K562 (cell line): Measurements from ENCODE around the gene CACYBP. TPM values are rescaled to one million over a fixed set of nuclear protein-coding genes. Genes with fewer than 3 reads are reported as not detected.

Experiments
- CHCHD3 ChIP-seq: fragments of 250-450 bp; sonication (Bioruptor Pico); IDR thresholded peaks from 2 replicates; pipeline ENCODE4 v2.1.2; 2022; ENCODE audit warnings: mild to moderate bottlenecking
- CHD1 ChIP-seq: fragments of 200-600 bp; sonication (generic); IDR thresholded peaks from one replicate; pipeline ENCODE4 v1.6.1; 2012; ENCODE audit warnings: mild to moderate bottlenecking, moderate library complexity, low read length, inconsistent platforms
- CUX1 ChIP-seq: fragments of 200-800 bp; sonication (Bioruptor generic); IDR thresholded peaks from 2 replicates; pipeline ENCODE4 v1.6.1; 2016; ENCODE audit warnings: missing genetic modification characterization, missing compliant biosample characterization
- DPF2 ChIP-seq: fragments of 450-650 bp; IDR thresholded peaks from 2 replicates; pipeline ENCODE4 v1.6.1; 2016
- ILK ChIP-seq: fragments of 450-650 bp; IDR thresholded peaks from 2 replicates; pipeline ENCODE4 v1.6.1; 2016; ENCODE audit warnings: missing genetic modification characterization, low read depth, mild to moderate bottlenecking, missing compliant biosample characterization, moderate library complexity, borderline replicate concordance
- MXD1 ChIP-seq: fragments of 250-450 bp; sonication (Bioruptor Pico); IDR thresholded peaks from 2 replicates; pipeline ENCODE4 v1.8.0; 2021; ENCODE audit warnings: borderline replicate concordance, mild to moderate bottlenecking, moderate library complexity; ENCODE audit not compliant: poor library complexity, severe bottlenecking
- PTRF ChIP-seq: fragments of 450-650 bp; IDR thresholded peaks from 2 replicates; pipeline ENCODE4 v1.6.1; 2016; ENCODE audit warnings: mild to moderate bottlenecking, missing genetic modification characterization, missing compliant biosample characterization
- SIN3B ChIP-seq: fragments of 450-650 bp; IDR thresholded peaks from 2 replicates; pipeline ENCODE4 v1.6.1; 2017; ENCODE audit warnings: low read depth, mild to moderate bottlenecking, moderate library complexity
- SIX5 ChIP-seq, 2 experiments: IDR thresholded peaks; 2 replicates each; pipeline ENCODE4 v1.6.1; 2011; ENCODE audit warnings: low read length in 2 of 2, borderline replicate concordance in 1 of 2, low read depth in 1 of 2, mild to moderate bottlenecking in 1 of 2, moderate library complexity in 1 of 2; ENCODE audit not compliant: insufficient read depth in 1 of 2
- TARDBP ChIP-seq: fragments of 450-650 bp; IDR thresholded peaks from 2 replicates; pipeline ENCODE4 v1.6.1; 2016
- ZNF766 ChIP-seq: fragments of 200-800 bp; sonication (Bioruptor generic); conservative IDR thresholded peaks from 2 replicates; pipeline ENCODE4 v1.6.1; 2016; ENCODE audit warnings: missing genetic modification characterization, missing compliant biosample characterization
- polyA plus RNA-seq, 8 experiments: library from polyadenylated mRNA; depleted of rRNA in 4 of 8; stranded (reverse) in 5 of 8; unstranded in 3 of 8; fragments of >200 nt; fragmentation: Nextera tagmentation in 2 of 8; fragmentation: Illumina TruSeq in 1 of 8; extraction: Ambion mirVana in 2 of 8; extraction: Trizol in 1 of 8; gene quantifications; 2 replicates each; pipeline versions ENCODE4 v1.2.1 to v1.2.3, GENCODE V29; 2011 to 2014; ENCODE audit warnings: inconsistent platforms in 1 of 8, missing spikeins in 1 of 8
- total RNA-seq, 7 experiments: library from RNA; depleted of rRNA in 6 of 7; stranded (reverse); fragments of >200 nt in 6 of 7; fragmentation: Illumina TruSeq in 2 of 7; extraction: Trizol in 2 of 7; gene quantifications; 2 replicates each; pipeline versions ENCODE4 v1.2.1 to v1.2.3, GENCODE V29; 2011 to 2021; ENCODE audit warnings: low replicate concordance in 1 of 7
- TF ChIP-seq, protein P1 (sequence below): sonication (generic); formaldehyde crosslinking; IDR thresholded peaks from 2 replicates; pipeline ENCODE4 v1.8.0; 2023; ENCODE audit warnings: mild to moderate bottlenecking, missing genetic modification reagents
- TF ChIP-seq, protein P2 (sequence below): IDR thresholded peaks from 2 replicates; pipeline ENCODE4 v1.6.1; 2011; ENCODE audit warnings: borderline replicate concordance, low read depth, mild to moderate bottlenecking, moderate library complexity, low read length; ENCODE audit not compliant: insufficient read depth, poor library complexity, severe bottlenecking

Gene CACYBP
- total and polyA plus RNA-seq, 9 of the 15 experiments (the other 6 are each of a cell fraction or from before 2014, with no cell fraction given), result 147 to 1,576 (median 488) TPM

DNA sequence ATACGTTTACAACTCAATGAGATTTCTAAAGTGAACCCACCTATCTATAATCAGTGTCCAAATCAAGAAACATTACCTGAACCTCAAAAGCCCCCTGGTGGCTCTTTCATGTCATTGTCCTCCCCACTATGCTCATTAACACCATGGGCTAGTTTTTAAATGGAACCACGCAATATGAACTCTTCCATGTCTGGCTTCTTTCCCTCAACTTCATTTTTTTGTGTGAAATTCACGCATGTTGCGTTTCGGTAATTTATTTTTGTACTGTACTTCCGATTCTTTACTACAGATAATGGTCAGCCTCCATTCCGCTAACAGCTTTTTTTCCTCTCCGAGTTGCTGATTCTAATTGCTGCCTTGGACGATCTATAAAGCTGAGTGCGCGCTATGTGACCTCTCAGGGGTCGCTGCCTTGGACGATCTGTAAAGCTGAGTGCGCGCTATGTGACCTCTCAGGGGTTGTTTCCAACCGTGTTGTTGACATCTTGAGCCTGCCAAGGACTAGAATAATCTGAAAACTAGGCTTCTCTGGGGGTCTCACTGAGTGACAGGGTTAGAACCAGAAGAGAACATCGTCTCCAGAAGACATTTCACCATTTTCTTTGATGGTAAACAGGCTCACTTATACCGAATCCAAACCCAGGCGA is 1.1 kb upstream of the CACYBP start (continued):
- TF ChIP-seq, protein P1, sequence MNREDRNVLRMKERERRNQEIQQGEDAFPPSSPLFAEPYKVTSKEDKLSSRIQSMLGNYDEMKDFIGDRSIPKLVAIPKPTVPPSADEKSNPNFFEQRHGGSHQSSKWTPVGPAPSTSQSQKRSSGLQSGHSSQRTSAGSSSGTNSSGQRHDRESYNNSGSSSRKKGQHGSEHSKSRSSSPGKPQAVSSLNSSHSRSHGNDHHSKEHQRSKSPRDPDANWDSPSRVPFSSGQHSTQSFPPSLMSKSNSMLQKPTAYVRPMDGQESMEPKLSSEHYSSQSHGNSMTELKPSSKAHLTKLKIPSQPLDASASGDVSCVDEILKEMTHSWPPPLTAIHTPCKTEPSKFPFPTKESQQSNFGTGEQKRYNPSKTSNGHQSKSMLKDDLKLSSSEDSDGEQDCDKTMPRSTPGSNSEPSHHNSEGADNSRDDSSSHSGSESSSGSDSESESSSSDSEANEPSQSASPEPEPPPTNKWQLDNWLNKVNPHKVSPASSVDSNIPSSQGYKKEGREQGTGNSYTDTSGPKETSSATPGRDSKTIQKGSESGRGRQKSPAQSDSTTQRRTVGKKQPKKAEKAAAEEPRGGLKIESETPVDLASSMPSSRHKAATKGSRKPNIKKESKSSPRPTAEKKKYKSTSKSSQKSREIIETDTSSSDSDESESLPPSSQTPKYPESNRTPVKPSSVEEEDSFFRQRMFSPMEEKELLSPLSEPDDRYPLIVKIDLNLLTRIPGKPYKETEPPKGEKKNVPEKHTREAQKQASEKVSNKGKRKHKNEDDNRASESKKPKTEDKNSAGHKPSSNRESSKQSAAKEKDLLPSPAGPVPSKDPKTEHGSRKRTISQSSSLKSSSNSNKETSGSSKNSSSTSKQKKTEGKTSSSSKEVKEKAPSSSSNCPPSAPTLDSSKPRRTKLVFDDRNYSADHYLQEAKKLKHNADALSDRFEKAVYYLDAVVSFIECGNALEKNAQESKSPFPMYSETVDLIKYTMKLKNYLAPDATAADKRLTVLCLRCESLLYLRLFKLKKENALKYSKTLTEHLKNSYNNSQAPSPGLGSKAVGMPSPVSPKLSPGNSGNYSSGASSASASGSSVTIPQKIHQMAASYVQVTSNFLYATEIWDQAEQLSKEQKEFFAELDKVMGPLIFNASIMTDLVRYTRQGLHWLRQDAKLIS, result 0 out of 2 replicates have a peak, but pooled peaks have one; percentile 47
- TF ChIP-seq DPF2 (0 out of 2 replicates have a peak, but pooled peaks have one; percentile 10), ILK (tag) (no peak), SIN3B (no peak), MXD1 (CRISPR knock-in tag) (no peak), CUX1 (CRISPR knock-in tag) (peak; percentile 65; the same call in 1 of the 2 replicates), CHCHD3 (CRISPR knock-in tag) (no peak), SIX5 (IDR thresholded peaks at IDR 0.05; ENCODE audit: borderline replicate concordance in 1 of 2, insufficient read depth in 1 of 2, low read depth in 1 of 2, low read length in 2 of 2) (no peak), CHD1 (peak; percentile 52), ZNF766 (peak; percentile 92), PTRF (tag) (0 out of 2 replicates have a peak, but pooled peaks have one; percentile 22), TARDBP (no peak)
- TF ChIP-seq, protein P2, sequence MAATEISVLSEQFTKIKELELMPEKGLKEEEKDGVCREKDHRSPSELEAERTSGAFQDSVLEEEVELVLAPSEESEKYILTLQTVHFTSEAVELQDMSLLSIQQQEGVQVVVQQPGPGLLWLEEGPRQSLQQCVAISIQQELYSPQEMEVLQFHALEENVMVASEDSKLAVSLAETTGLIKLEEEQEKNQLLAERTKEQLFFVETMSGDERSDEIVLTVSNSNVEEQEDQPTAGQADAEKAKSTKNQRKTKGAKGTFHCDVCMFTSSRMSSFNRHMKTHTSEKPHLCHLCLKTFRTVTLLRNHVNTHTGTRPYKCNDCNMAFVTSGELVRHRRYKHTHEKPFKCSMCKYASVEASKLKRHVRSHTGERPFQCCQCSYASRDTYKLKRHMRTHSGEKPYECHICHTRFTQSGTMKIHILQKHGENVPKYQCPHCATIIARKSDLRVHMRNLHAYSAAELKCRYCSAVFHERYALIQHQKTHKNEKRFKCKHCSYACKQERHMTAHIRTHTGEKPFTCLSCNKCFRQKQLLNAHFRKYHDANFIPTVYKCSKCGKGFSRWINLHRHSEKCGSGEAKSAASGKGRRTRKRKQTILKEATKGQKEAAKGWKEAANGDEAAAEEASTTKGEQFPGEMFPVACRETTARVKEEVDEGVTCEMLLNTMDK, result peak; percentile 77
